ENCODE measurements around the gene TCF7L2.
"Not testable (repeated sequence)": the region's sequence is repeated elsewhere in the genome, so short reads cannot be mapped to it uniquely, and the experiment has no call there.

The TCF7L2 gene

DNA sequence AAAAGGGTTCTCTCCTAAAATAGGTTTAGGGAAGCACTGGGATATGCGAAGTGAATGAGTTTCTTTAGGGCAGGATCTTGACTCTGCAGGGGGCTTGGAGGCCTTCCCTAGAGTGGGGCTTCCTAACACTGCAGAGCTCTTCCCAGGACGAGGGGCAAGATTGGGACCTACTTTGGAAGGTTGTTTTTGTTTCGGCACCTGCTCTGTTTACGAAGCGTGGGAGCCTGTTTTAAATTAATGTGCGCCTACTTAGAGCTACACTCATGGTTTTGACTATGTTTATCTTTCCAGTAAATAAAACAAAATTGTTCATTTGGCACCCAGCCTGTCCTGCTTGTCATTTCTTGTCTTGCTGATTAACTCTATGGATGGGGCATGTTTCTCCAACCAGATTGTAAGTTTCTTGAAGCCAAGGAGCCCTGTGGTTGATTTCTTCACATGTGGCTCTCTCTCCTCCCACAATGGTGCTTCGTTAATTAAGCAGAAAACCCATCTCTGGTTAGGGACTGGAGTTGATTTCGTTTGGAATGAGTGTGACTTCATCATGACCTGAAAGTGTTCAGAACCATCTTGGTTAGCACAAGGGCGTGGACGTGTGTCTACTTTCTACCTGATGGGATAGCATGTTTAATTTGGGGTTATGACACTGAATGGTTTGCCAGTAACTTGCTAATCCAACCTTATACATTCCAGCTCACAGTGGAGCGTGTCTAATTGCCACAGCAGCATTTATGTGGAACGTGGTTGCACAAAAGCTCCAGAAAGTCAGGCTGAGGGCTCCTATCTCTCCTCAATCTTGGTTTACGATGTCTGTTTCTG, 98.1 kb downstream of the TCF7L2 start:
- FAIRE-seq: no peak

DNA sequence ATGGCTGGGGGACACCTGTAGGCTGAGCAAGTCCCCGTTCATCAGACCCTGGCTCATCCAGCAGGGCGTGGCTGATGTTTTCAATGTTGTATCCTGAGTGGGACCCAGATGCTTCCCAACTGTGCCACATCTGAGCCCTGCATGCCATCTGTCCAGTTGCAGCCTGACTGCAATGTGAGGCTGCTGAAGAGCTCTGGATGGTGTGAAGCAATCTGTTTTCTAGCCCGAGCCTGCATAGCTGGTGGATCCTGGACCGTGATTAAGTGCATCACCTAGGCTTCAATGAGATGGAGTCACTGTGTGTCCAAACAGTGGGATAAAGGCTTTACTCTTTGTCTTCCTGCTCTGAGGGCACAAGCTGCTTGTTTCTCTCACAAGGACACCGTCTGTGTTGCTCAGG, 99.8 kb downstream of the TCF7L2 start:
- FAIRE-seq: no peak

DNA sequence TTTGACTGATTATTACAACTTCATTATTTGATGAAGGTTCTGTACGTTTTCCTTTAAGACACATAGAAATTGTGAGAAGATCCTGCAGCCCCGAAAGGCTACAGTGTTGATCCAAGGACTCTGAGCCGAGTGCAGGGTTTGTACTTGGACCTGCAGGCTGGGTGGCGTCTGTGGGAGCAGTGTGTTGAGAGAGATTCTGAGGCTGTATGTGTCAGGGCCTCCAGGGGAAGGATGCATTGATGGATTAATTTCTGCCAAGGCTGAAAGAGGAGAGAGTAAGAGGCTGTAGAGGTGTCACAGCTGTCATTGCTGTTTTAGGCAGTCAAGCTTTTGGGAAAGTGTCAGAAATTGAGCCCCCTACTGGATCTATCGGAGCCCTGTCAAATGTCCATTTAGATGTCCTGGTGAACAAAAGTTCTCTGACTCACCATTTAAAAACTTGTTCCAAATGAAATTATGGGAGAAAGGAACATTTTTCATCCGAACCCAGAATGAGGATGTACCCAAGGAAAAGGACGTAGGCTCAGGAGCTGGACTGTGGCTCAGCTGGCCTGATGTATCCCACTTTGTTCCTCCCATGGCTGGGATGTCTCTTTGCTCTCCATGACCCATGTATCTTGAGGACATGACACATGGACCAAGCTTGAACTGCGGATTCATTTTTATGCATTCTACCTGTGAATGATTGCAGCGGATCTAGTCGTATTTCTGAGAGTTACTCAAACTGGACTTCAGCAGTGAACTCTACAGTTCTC, 102.2 kb downstream of the TCF7L2 start:
- FAIRE-seq: no peak

DNA sequence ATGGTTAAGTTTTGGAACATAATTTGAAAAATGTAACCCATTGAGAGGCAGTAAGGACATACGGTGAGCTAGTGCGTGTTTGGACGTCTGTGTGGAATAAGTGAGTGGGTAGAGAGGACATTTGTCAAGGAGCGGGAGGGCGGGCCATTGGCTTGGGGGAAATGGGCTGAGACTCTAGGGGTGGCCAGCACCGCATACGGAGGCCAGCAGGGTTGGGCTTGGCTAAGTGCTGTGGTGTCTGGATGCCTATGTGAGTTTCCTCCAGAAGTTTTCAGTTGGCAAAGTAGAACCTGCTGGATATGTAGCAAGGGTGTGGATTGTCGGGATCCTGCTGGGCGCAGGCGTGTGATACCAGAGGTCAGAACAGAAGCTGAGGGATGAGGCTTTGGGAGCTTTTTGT, 103.0 kb downstream of the TCF7L2 start:
- FAIRE-seq: no peak

DNA sequence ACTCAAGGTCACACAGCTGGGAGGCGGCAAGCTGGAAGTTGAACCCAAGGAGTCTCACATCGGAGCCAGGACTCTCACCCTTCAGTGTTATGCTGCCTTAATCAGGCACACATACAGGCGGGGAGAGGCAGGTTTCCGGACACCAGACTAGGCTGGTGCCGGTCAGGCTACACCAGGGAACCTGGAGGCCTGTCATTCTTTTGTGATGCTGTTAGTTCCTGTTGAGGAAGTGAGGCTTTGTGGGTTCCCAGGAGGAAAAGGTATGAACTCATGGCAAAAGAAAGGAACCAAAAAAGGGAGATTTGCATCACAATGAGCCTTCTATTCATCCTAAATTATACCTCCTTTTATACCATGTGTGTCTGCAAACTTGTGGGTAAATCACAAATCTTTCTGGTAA, 103.8 kb downstream of the TCF7L2 start:
- no peak for FAIRE-seq

DNA sequence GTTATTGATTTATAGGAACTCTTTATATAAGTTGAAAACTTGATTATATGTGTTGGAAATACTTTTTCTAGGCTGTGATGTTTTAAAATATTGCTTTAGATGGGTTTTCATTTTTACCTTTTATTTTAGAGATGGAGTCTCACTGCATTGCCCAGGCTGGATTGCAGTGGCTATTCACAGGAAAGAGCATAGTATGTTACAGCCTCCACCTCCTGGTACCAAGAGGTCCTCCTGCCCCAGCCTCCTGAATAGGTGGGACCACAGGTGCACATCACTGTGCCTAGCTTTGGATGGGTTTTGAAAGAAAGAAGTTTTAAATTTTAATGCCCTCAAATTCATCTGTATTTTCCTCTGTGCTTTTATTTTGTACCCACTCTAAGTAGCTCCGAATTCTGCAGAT, 105.4 kb downstream of the TCF7L2 start:
- no peak for FAIRE-seq

DNA sequence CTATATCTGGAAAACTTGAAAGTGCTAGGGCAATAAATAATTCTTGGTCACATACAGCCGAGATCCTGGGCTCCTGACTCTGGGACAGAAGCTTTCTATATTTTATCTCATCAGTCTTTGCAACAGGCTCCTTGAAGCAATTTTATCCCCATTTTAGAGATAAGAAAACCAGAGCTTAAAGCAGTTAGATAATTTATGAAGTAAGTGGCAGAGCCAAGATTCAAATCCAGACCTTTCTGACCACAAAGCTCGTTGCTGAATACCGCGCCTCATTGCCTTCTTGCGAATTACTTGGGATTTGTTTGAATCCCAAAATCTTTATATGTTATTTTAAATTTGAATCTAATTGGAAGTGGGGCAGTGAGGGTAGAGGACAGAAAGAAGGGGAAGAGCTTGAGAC, 106.0 kb downstream of the TCF7L2 start:
- FAIRE-seq: no peak

DNA sequence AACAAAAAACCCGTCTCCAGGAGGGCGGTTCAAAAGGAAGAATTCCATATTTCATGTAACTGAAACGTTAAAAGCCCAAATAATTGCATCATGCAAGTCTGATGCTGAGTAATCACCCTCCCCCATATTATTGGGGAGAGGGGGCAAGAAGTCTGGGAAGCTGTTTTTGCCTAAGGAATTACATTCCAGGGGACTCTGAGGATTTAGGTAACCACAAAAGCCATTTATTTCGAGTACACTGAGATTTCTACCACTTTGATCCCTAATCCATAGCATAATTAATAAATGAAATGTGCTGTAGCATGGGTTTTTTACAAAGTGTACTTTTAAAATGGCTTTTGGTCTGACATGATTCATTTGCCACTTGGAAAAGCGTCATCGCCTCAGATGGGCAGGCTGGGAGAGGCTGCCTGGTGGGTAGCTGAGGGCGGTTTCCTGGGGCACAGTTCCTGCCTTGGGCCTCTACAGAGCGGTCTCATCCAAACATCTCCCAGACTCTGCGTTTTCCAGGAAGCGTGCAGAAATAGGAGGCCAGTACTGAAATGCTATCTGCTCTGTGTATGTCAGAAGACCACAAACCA, 106.5 kb downstream of the TCF7L2 start:
- no peak for FAIRE-seq

DNA sequence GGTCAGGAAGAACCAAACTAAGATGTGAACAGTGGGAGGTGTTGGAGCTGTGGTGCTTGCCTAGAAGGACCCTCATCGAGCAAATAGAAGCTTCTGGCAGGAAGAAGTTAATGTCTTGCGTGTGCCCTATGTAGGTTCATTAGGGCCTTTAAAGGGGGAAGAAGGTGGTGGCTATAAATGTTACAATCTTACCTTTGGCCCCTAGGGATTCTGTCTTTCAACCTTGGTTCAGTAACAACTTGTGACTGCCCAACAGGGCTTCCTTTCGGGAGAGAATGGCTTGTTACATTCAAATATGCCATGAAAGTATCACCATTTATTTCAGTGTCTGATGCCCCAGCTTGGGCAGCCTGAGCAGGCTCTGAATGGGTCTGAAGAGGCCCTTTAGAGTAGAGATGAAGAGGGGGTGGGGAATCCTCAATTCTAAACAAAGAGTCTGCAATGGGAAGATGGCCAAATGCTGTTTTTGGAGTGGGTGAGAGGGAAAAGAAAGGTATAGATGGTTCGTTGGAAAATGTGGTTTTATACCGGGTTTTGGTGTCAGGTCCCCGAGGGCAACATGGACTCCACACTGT, 108.0 kb downstream of the TCF7L2 start:
- no peak for FAIRE-seq

DNA sequence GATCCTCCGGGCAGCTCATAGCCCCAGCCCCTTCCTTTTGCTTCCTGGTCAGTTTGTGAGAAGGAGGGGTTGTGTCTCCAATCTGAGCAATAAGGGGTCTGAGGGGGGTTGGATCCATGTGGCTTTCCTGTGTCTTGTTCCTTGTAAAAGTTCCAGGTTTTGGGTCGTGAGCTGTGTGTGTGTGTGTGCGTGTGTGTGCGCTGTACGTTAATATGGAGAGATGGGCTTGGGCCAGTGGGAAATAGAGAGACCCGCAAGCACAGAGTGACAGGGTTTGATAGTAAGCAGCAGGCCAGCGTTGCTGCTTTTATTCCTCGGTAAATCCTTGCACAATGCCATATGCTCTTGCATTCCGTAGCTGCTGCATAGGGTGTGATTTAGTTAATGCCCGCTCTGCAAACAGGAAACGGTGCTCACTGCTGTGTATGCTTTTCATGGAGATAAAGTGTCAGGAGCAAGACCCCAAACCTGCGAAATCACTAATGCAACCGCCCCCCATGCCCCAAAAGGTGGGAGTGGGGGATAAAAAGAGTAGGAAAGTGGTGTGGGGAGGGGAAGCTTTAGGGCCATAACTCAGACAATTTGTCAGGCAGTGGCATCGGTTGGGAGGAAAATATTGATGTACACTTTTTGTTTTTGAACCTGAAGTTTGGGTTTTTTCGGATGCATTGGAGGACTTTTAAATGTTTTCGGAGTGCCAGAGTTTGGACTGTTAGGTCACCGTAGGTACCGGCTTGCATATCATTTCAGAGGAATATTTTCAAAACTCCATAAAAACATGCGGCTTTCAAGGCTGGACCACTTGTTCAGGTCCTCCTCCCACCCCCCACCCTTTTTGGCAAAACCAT, 108.7 kb downstream of the TCF7L2 start:
- FAIRE-seq: no peak

DNA sequence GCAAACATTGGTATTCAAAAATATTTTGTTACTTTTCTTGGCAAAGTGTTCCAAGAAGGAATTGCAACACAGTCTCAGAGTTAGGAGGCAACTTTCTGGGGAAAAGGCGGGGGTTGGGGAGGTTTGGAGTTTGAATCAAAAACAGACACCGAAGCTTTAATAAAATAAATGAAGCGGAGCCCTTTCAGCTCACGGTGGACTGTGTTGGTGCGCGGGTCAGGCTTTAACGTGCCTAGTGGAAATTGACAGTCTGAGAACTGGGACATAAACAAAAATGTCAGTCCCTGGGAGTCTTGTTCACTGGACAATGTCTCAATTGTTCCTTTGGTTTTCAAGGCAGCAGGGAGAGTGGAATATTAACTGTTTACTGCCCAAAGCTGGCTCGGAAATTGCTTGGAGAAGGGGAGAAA, 109.3 kb downstream of the TCF7L2 start:
- no peak for FAIRE-seq

DNA sequence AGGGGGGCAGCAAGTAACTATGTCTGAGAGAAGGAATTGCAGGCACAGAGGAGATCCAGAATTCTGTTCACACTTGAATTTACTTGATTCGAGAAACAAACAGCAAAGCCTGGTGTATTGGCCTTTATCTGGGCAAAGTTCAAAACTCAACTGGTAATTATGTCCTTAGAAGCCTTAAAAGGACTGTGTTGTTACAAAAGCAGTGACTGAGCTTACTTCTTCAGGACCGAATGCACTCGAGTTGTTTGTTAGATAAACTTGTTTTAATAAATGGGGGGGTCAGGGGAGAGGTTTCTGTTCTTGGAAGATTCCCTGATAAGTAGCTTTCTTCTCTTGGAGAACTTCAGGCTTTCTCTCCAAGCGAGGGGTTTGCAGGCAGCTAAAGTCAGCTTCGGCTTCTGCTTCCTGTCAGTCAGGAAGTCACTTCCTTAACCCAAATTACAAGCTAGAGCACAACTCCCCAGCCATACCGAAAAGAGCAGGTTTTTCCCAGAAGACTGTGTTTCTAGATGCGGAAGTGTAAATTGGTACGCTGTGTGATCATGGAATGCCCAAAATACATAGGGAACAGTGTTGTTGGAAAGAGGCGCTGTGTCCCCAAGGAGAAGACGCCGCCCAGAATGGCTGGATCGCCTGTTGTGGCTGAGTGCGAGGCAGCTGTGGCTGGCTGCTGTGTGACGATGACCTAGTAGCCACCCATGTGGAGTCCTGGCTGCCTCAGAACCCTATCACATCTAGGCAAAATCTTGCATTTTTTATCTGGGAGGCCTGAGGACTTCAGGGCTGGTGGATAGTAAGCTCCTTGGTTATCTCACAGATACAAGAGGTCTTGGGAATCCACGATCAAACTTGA, 110.4 kb downstream of the TCF7L2 start:
- FAIRE-seq: no peak

DNA sequence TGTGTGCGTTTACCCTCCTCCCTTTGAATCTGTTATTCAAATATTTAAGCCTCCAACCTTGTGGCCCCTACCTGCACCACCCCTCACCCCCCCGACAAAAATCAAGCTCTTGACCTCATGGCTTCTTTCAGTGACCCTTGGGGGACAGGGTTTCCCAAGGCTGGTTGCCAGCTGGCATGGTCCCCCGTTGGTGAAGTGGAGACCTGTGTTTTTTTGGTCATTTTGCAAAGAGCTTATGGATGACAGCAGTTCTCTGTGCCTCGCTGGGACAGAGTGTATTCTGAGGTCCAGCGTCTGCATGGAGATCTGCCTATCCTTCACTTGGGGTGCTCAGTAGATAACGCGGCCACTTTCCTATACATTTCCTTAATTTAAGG, 111.0 kb downstream of the TCF7L2 start:
- FAIRE-seq: no peak

DNA sequence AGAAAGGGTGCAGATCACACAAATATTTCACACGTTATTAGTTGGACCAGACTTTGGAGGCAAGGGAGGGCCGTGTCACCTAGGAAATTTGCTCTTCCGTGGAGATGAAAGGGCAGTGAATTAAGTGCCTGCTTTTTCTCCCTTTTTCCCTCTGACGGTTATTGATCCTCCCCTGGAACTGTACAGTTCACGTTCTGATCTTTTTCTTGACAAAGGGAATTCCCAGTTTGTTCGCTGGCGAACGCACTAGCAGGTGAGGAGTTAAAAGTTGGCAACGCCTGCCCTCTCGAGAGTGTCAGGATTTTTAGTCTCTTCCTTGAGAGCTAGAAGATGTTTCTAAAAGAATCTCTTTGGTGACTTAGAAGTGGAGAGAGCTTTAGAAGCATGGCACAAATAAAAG, 111.5 kb downstream of the TCF7L2 start:
- no peak for FAIRE-seq

DNA sequence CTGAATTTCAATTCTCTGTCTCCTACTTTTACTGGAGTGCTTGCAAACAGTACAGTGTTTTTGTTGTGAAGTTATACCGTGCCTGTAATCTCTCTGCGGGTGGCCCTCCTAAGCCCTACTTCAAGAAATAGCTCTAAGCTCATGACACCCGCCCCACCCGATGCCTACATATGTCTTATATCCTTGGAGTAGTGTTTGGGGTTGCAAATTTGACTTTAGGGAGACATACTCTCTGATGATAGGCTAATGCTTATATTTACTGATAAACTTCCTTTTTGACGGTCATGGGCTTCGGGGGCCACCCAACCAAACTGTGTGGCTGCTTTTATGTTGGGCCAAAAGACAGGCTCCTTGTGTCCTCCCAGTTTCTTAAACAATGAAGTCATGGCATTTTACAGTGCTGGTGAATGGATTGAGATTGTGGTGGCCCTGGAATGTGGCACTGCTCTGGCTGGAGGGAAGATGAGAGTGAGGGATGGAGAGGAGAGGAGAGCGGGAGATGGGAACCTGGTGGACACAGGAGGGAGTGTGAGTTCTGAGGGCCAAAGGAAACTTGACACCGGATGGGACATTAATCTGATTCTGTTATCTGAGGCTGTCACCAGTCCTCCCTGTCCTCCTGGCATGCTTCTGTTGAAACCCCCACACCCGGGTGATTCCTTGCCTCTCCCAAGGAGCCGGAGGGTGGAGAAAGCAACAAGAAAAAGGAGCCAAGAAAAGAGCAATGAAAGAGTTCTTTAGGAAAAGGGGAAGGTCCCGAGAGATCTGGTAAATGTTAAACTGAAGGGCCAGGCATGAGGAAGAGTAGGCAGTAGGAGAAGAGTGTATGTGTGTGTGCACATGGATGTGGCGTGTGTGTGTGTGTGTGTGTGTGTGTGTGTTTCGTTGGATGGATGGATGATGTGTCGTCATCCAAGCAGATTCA, 113.3 kb downstream of the TCF7L2 start:
- no peak for FAIRE-seq

DNA sequence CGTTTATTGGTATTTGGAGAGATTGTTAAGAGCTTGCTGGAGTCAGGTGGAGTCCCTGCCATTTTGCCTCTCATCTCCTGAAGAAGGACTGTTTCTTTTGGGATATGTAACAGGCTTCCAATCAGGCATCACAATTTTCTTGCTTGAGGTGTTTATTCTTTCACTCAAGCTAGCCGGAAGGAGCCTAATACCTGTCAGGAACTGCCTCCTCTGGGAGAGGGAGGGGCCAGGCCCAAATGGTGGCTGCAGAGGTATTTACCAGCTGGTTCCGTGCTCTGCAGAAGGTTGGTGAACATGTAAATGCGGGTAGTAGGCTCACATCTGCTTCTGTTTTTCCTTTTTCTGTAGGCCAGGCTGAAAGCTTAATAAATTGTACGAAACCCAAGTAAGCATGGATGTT, 114.0 kb downstream of the TCF7L2 start:
- no peak for FAIRE-seq

DNA sequence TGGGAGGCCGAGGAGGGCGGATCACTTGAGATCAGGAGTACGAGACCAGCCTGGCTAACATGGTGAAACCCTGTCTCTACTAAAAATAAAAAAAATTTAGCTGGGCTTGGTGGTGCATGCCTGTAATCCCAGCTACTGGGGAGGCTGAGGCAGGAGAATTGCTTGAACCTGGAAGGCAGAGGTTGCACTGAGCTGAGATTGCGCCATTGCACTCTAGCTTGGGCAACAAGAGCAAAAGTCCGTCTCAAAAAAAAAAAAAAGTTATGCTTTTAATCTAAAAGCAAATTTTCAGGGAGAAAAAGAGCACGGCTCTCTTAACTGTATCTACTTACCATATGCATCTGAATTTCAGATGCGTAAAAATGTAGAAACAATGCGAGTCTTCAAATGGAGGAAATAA, 116.1 kb downstream of the TCF7L2 start:
- FAIRE-seq: not testable (repeated sequence)

DNA sequence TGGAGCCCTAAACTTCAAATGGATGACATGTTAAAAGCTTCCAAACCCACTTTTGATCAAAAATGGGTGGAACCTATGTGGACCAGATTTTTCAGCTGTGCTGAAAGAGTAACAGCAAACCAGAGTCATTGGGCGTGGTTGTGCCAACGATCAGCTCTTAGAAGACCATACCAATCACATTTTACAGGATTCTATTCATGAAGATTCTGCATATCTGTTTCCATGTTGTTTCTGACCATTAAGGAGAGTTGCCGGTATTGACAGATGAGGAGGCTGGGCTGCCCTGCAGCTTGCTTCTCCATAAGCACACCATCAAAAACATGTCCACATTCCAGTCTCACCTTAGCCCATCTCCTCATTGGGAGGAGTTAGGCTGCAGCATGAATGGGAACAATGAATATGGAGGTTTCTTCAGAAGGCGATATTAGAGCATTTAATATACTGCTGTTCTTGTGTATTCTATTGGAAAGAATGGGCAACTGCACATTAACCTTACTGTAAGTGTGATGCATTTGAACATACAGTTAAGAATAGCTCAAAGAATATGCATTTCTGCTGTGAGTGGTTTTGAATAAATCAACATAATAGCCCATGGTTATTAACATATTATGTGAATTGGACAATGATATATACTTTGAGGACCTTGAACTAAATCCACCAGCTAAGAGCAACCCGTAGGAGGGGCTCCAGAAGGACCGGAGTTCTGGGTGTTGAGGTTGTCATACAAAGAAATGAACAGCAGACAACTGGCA, 116.7 kb downstream of the TCF7L2 start:
- FAIRE-seq: no peak

DNA sequence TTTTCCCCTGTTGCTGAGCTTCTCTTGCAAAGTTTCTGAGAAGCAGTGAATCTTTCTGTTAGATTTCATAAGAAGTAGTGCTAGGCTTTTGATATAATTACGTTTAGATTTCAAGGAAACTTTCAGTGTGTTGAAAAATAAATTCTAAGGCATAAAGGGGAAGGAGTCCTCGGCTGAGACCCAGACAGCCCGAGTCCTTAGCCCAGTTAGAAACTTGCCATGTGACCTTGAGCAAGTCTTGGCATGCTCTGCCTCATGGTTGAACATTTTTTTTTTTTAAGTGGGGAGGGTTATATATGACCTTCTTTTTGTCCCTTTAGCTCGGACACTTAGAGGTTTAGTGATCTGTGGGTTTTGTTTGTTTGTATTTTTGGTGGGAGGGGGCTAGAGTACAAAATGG, 117.5 kb downstream of the TCF7L2 start:
- no peak for FAIRE-seq
